Panc1 (cell line): ENCODE measurements around the gene KIF4B. TPM values are rescaled to one million over a fixed set of nuclear protein-coding genes. Genes with fewer than 3 reads are reported as not detected.

Experiments used
- ATAC-seq: fragments of 200-7000 bp; cut with Tn5 transposase; 2 replicates; pipeline ENCODE4 v1.9.1; 2020; ENCODE audit warnings: mild to moderate bottlenecking, moderate library complexity
- BruUV-seq: library from RNA; stranded (reverse); fragments of 400-500 nt; replicated peaks from 2 replicates; lab custom pipeline; 2021; lab: Mats Ljungman, UMichigan
- CTCF ChIA-PET: fragments of 300-600 bp; sonication (Branson Sonifier 250); formaldehyde crosslinking; loops from one replicate; lab custom pipeline; 2022; ENCODE audit warnings: antibody characterized with exemption; lab: Charles Lee
- POLR2A ChIA-PET: fragments of 300-600 bp; sonication (Branson Sonifier 250); formaldehyde crosslinking; loops from one replicate; lab custom pipeline; 2022; ENCODE audit warnings: antibody characterized with exemption; lab: Charles Lee
- DNase-seq: peaks from one replicate; pipeline ENCODE4 v3.0.0-alpha.2; 2010; ENCODE audit warnings: low read depth, low spot score
- H3K27ac ChIP-seq: 2 replicates; pipeline ENCODE4 v1.5.1; 2011; ENCODE audit warnings: mild to moderate bottlenecking, low read length, inconsistent platforms
- H3K27me3 ChIP-seq: fragments of 200-500 bp; sonication (Bioruptor generic); 2 replicates; pipeline ENCODE4 v1.6.0; 2014; ENCODE audit warnings: low read length, inconsistent platforms; ENCODE audit not compliant: control insufficient read depth, insufficient read depth
- H3K36me3 ChIP-seq: fragments of 200-500 bp; sonication (Bioruptor generic); 2 replicates; pipeline ENCODE4 v1.5.1; 2014; ENCODE audit warnings: inconsistent platforms, mild to moderate bottlenecking, low read length, moderate library complexity; ENCODE audit not compliant: control insufficient read depth, insufficient read depth
- H3K4me1 ChIP-seq: 2 replicates; pipeline ENCODE4 v1.5.1; 2011; ENCODE audit warnings: inconsistent platforms, mild to moderate bottlenecking, low read length, moderate library complexity; ENCODE audit not compliant: control insufficient read depth, insufficient read depth
- H3K4me3 ChIP-seq, 2 experiments: 2 replicates each; pipeline ENCODE4 v1.5.1; 2011 to 2012; ENCODE audit warnings: low read depth in 2 of 2, low read length in 2 of 2, mild to moderate bottlenecking in 2 of 2, inconsistent platforms in 1 of 2, moderate library complexity in 1 of 2
- H3K9me3 ChIP-seq: fragments of 200-500 bp; sonication (Bioruptor generic); 2 replicates; pipeline ENCODE4 v1.5.1; 2014; ENCODE audit warnings: low read depth, mild to moderate bottlenecking, inconsistent platforms, low read length, moderate library complexity; ENCODE audit not compliant: control insufficient read depth, insufficient read depth
- POLR2AphosphoS5 ChIP-seq: IDR thresholded peaks from 2 replicates; pipeline ENCODE4 v1.6.1; 2012; ENCODE audit warnings: mild to moderate bottlenecking, low read depth, low read length, moderate library complexity
- REST ChIP-seq, 2 experiments: IDR thresholded peaks; 2 replicates each; pipeline ENCODE4 v1.6.1; 2011 to 2012; ENCODE audit warnings: low read depth in 2 of 2, control low read depth in 1 of 2, low read length in 1 of 2, mild to moderate bottlenecking in 1 of 2, moderate library complexity in 1 of 2; ENCODE audit not compliant: insufficient read depth in 1 of 2
- SIN3A ChIP-seq: IDR thresholded peaks from 2 replicates; pipeline ENCODE4 v1.6.1; 2012; ENCODE audit warnings: low read depth, mild to moderate bottlenecking, low read length, moderate library complexity, borderline replicate concordance; ENCODE audit not compliant: insufficient read depth
- TCF7L2 ChIP-seq: IDR thresholded peaks from 2 replicates; pipeline ENCODE4 v1.6.1; 2011; ENCODE audit warnings: mild to moderate bottlenecking, low read depth, low read length, inconsistent platforms
- in situ Hi-C: cut with HindIII; loops from 2 replicates; pipeline ENCODE4 v1.10.0; 2016; ENCODE audit warnings: low sequenced_read_pairs, low pct_unique_long_range_greater_than_20kb
- intact Hi-C: fragments of 100-400 bp; cut with micrococcal nuclease; formaldehyde crosslinking; loops from one replicate; pipeline ENCODE4 v1.10.0; 2022; ENCODE audit not compliant: unreplicated experiment
- total RNA-seq: library from RNA; stranded (reverse); gene quantifications from one replicate; pipeline ENCODE4 v1.2.1, GENCODE V29; 2021; ENCODE audit not compliant: unreplicated experiment
- TF ChIP-seq, protein P1 (sequence below): fragments of 450-650 bp; IDR thresholded peaks from 2 replicates; pipeline ENCODE4 v1.5.1; 2017; ENCODE audit warnings: mild to moderate bottlenecking

The KIF4B gene
- total RNA-seq, 1 experiment from 2014 or later = 0.10 TPM

GRCh38 chr5:155057626-155058025 is 44.1 kb downstream of the KIF4B start:
- Histone ChIP-seq H3K9me3 (no peaks in the 10 kb centered on the region), H3K27ac (no peak overlapping the region), H3K36me3 (no peaks in the 10 kb centered on the region), H3K4me3 (no peak overlapping the region), H3K4me1 (no peaks in the 10 kb centered on the region), H3K27me3 (no peaks in the 10 kb centered on the region; the same call in 1 of the 2 replicates)
- intact Hi-C loops = no loop called here
- ChIA-PET POLR2A (no interaction called here), CTCF (no interaction called here)
- ATAC-seq (no peak), DNase-seq (no peak)
- BruUV-seq = no TSS peak
- in situ Hi-C loops = no loop called here
- no peak for TF ChIP-seq SIN3A
- TF ChIP-seq, protein P1, sequence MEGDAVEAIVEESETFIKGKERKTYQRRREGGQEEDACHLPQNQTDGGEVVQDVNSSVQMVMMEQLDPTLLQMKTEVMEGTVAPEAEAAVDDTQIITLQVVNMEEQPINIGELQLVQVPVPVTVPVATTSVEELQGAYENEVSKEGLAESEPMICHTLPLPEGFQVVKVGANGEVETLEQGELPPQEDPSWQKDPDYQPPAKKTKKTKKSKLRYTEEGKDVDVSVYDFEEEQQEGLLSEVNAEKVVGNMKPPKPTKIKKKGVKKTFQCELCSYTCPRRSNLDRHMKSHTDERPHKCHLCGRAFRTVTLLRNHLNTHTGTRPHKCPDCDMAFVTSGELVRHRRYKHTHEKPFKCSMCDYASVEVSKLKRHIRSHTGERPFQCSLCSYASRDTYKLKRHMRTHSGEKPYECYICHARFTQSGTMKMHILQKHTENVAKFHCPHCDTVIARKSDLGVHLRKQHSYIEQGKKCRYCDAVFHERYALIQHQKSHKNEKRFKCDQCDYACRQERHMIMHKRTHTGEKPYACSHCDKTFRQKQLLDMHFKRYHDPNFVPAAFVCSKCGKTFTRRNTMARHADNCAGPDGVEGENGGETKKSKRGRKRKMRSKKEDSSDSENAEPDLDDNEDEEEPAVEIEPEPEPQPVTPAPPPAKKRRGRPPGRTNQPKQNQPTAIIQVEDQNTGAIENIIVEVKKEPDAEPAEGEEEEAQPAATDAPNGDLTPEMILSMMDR = no peak
- TF ChIP-seq TCF7L2 = no peak
- no peak for TF ChIP-seq POLR2AphosphoS5
- TF ChIP-seq REST (IDR thresholded peaks at IDR 0.05; ENCODE audit: insufficient read depth in 1 of 2, low read depth in 2 of 2, low read length in 1 of 2) = no peak

GRCh38 chr5:155064580-155064979 is 51.0 kb downstream of the KIF4B start:
- H3K27ac ChIP-seq = no peak overlapping the region
- ChIA-PET CTCF (no interaction called here), POLR2A (no interaction called here)
- no peak for DNase-seq
- no peaks in the 10 kb centered on the region for H3K9me3 ChIP-seq
- no peak for TF ChIP-seq TCF7L2
- TF ChIP-seq REST (IDR thresholded peaks at IDR 0.05; ENCODE audit: insufficient read depth in 1 of 2, low read depth in 2 of 2, low read length in 1 of 2) = no peak
- no peak for TF ChIP-seq SIN3A
- TF ChIP-seq, protein P1 = no peak
- no peak for TF ChIP-seq POLR2AphosphoS5
- no peak overlapping the region for H3K4me3 ChIP-seq
- no peak for ATAC-seq
- in situ Hi-C loops (no loop called here), intact Hi-C loops (no loop called here)
- no TSS peak for BruUV-seq
- H3K4me1 ChIP-seq = no peaks in the 10 kb centered on the region
- H3K36me3 ChIP-seq = no peaks in the 10 kb centered on the region
- peaks cover 3% of the 10 kb centered on the region; the same call in 1 of the 2 replicates for H3K27me3 ChIP-seq
